Lower leg skin (tissue), 4 donors: ENCODE results near the gene STARD3. TPM values are rescaled to one million over a fixed set of nuclear protein-coding genes. Genes with fewer than 3 reads are reported as not detected.

Experiments
- DNase-seq, 2 donors: peaks; one replicate each; pipeline ENCODE4 v3.0.0-alpha.2; 2019; ENCODE audit warnings: low spot score in 2 of 2
- H3K4me3 ChIP-seq: fragments of 200-600 bp; sonication (generic); 2 replicates; pipeline ENCODE4 v1.5.1; 2017; ENCODE audit warnings: mild to moderate bottlenecking, low read depth; ENCODE audit not compliant: poor library complexity, severe bottlenecking
- CTCF ChIP-seq, 3 donors: fragments of 450-650 bp; IDR thresholded peaks; one replicate each; pipeline ENCODE4 v1.5.1; 2016; ENCODE audit warnings: antibody characterized with exemption in 3 of 3, mild to moderate bottlenecking in 3 of 3, moderate library complexity in 2 of 3
- POLR2A ChIP-seq, 2 donors: fragments of 450-650 bp; IDR thresholded peaks; one replicate each; pipeline ENCODE4 v1.6.1; 2016 to 2017; ENCODE audit warnings: antibody characterized with exemption in 2 of 2, mild to moderate bottlenecking in 1 of 2, moderate library complexity in 1 of 2
- WGBS, 2 donors: methylation state at CpG; one replicate each; pipeline ENCODE4 v1.1.5; 2018; 5-methylcytosine and 5-hydroxymethylcytosine counted together
- intact Hi-C: fragments of 100-400 bp; cut with DNase I; formaldehyde crosslinking; loops from one replicate; pipeline ENCODE4 v1.15.0; 2023; ENCODE audit warnings: low total_unique reads
- total RNA-seq, 4 donors: library from RNA; depleted of rRNA; stranded (reverse); fragments of >200 nt; gene quantifications; one replicate each; pipeline ENCODE4 v1.1.0, GENCODE V29; 2016

The STARD3 gene
- total RNA-seq, 4 donors from 2014 or later: 47.7 to 99.7 (median 65.7) TPM

GRCh38 chr17:39631403-39631802 lies 5.5 kb upstream of the STARD3 start:
- H3K4me3 ChIP-seq: no peak overlapping the region
- no peak for DNase-seq
- intact Hi-C loops: no loop called here
- WGBS, 2 donors: 11 to 23% methylated on average over 6 of the region's 6 CpGs
- no peak for TF ChIP-seq CTCF (IDR thresholded peaks at IDR 0.05)

GRCh38 chr17:39632153-39632941 lies 4.6 kb upstream of the STARD3 start:
- H3K4me3 ChIP-seq: no peak overlapping the region
- WGBS, 2 donors: 42% methylated on average over 11 to 13 of the region's 13 CpGs
- intact Hi-C loops: no loop called here
- DNase-seq: no peak
- TF ChIP-seq POLR2A (IDR thresholded peaks at IDR 0.05): no peak
- TF ChIP-seq CTCF (IDR thresholded peaks at IDR 0.05): no peak

- intact Hi-C loops: no loop called here
These were observed 3.3 kb upstream of the STARD3 start for GRCh38 chr17:39633570-39634183.

DNA sequence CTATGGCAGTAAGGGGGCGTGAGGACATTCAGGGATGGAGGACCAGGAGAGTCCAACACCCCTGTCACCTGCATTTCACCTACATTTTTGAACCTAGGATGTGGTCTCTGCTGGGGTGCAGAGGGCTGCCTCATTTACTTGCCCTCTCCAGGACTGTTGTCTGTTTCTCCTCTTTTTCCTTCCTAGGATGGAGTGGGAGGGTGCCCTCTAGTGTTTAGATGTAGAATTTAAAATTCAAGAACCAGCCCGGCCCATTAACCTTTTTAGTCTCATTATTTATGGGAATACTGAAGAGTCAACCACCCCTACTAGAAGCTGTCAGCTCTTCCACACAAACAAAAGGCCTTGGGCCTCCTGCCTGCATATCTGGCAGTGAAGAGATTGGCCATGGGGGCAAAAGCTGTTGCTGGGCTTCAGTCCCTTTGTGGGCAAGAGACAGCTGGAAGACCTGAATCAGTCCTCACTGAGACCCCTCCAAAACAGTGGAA lies 2.5 kb upstream of the STARD3 start:
- intact Hi-C loops: no loop called here
- no peak overlapping the region for H3K4me3 ChIP-seq
- 47 to 50% methylated on average over 2 of the region's 2 CpGs for WGBS, 2 donors
- DNase-seq: no peak
- TF ChIP-seq CTCF (IDR thresholded peaks at IDR 0.05): peak in 1 of 3 donors; percentile 27
- no peak for TF ChIP-seq POLR2A (IDR thresholded peaks at IDR 0.05)

More at GRCh38 chr17:39633570-39634183, 3.3 kb upstream of the STARD3 start:
- TF ChIP-seq POLR2A (IDR thresholded peaks at IDR 0.05) (no peak), CTCF (IDR thresholded peaks at IDR 0.05) (no peak)
- H3K4me3 ChIP-seq: no peak overlapping the region
- WGBS, 2 donors: 68 to 72% methylated on average over 8 of the region's 8 CpGs
- DNase-seq: no peak

DNA sequence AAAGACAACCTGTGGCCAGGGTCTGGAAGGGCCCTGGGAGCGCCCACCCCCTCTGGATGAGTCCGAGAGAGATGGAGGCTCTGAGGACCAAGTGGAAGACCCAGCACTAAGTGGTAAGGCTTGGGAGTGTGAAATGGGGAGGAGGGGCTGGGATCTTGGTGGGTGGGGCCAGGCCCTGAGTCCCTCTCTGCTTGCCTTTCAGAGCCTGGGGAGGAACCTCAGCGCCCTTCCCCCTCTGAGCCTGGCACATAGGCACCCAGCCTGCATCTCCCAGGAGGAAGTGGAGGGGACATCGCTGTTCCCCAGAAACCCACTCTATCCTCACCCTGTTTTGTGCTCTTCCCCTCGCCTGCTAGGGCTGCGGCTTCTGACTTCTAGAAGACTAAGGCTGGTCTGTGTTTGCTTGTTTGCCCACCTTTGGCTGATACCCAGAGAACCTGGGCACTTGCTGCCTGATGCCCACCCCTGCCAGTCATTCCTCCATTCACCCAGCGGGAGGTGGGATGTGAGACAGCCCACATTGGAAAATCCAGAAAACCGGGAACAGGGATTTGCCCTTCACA lies 1.2 kb upstream of the STARD3 start:
- DNase-seq: no peak
- intact Hi-C loops: no loop called here
- H3K4me3 ChIP-seq: no peak overlapping the region
- 82 to 90% methylated on average over 8 of the region's 8 CpGs for WGBS, 2 donors
- TF ChIP-seq CTCF (IDR thresholded peaks at IDR 0.05): no peak
- TF ChIP-seq POLR2A (IDR thresholded peaks at IDR 0.05): no peak
